Dedifferentiated amniotic fluid mesenchymal stem cell (primary cell): ENCODE measurements around the gene CARD19.

Experiments
- DNase-seq: peaks from one replicate; pipeline ENCODE4 v3.0.0-alpha.2; 2016; ENCODE audit errors: extremely low spot score

CARD19 gene

GRCh38 chr9:93161786-93162562, 66.0 kb downstream of the CARD19 start:
- DNase-seq, result no peak
